HG02623 (cell line): ENCODE data around the gene AFM.
"Not testable (repeated sequence)": the region's sequence is repeated elsewhere in the genome, so short reads cannot be mapped to it uniquely, and the experiment has no call there.

Experiments
- ATAC-seq: cut with Tn5 transposase; IDR thresholded peaks from one replicate; pipeline ENCODE4 v1.9.1; 2021; ENCODE audit warnings: moderate library complexity; ENCODE audit not compliant: unreplicated experiment

AFM gene

DNA sequence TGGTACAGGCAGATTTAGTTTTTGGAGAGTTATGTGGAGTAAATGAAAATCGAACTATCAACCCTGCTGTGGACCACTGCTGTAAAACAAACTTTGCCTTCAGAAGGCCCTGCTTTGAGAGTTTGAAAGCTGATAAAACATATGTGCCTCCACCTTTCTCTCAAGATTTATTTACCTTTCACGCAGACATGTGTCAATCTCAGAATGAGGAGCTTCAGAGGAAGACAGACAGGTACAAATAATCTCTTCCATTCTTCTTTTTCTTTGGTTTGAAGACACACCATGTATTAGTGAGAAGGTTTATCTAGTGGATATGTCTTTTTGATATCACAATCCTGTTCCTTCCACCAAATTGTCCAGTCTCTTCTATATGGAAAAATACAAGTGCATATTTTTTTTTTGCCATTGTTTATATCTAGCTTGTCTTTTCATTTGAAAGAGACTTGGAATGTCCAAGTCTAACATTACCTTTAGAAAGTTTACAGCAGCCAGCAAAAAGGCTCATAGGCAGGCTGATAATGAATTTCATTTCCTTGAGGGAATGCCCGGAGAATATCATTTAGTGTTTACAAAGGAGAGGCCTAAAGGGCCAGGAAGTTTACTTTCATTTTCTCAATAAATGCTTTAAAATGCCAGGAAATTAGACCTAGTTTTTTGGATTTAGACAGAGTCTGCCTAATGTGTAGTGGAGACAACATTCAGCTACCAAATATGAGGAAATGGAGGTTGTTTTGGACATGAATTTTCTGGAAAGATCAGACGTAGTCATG is 18.6 kb downstream of the AFM start:
- no peak for ATAC-seq

DNA sequence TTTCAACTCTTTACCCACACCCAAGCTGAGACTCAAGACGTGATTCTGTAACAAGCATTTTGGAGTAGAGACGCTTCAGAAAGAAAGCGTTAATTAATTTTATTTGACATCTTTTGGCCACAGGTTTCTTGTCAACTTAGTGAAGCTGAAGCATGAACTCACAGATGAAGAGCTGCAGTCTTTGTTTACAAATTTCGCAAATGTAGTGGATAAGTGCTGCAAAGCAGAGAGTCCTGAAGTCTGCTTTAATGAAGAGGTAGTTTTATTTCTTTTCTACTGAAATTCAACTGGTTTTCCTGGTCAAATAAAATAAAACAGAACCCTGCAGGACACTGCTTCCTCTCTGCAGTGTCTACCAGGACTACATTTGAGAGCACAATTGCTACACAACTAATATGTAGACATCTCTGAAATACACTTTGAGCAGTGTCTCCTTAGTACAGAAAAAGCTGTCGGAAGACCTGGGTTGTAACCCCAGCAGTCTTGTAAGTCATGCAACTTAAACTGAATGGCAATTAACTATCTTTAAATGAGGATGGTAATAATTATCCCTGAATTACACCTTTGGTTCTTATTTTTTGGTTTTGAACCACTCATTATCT is 20.2 kb downstream of the AFM start:
- ATAC-seq: no peak

DNA sequence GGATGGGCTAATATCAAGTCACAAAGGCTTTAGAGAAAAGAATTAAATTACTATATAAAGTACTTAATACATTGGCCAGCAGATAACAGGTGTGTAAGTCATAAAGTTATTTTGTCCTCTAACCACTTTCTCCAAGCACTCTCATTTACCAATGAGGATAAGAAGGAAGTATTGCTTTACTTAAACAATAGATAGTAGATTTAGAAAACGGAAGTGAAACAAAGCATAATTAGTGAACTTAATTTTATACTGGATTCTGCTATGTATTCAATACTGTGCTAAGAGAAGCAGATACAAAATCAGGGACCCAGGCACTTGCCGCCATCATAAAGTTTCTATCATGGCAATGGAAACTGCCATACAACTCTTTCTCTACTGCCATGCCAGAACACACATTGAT is 24.0 kb downstream of the AFM start:
- ATAC-seq: no peak

DNA sequence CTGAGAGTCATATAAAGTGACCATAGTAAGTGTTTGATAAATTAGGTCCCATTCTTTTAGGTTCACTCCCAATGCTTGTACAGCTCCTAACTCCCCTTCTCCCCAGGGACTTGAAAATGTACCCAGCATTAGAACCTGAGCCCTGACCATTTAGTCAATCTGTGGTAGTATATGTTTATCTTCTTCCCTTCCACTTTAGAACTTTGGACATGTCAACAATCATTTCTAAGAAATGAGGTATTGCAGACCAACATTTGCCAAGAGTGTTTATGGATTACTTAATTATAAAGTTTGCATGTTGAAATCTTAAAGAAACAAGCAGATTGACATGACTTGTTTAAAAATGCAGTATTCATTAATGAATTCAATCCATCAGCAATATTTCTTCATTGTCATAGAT is 26.0 kb downstream of the AFM start:
- ATAC-seq: no peak

DNA sequence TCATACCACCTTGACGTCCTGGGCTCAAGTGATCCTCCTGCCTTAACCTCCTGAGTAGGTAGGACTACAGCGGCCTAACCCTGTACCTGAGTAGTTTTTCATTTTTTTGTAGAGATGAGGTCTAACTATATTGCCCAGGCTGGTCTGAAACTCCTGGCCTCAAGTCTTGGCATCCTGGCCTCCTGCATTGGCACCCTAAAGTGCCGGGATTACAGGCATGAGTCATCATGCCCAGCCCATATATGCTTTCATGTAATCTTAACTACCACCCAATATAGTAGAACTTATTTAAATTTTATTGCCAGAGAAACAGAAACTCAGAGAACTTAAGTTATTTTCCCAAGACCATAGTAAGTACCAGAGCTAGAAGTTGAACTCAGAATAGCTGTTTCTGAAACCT is 27.1 kb downstream of the AFM start:
- no peak for ATAC-seq

DNA sequence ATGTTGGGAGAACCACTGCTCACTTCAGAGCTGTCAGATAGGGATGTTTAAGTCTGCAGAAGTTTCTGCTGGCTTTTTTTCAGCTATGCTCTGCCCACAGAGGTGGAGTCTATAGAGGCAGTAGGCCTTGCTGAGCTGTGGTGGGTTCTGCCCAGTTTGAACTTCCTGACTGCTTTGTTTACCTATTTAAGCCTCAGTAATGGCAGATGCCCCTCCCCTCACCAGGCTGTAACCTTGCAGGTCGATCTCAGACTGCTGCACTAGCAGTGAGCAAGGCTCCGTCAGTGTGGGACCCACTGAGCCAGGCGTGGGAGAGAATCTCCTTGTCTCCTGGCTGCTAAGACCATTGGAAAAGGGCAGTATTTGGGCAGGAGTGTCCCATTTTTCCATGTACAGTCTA is 36.8 kb downstream of the AFM start:
- no peak for ATAC-seq

DNA sequence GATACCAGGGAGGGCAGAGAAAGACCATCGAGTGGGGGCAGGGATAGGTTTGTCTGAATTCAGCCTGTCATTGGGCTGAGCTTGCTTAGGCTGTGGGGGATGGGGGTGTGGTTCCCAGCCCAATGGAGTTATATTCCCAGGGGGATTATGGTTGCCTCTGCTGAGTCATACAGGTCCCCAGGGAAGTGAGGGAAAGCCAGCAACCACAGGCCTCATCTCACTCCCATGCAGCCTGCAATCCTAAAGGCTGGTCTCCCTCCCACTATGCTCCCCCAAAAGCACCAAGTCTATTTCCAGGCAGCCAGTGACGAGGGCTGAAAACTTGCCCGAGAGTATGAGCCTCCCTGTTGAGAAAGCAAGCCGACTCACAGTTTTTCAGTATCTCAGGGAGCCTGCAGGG is 39.3 kb downstream of the AFM start:
- ATAC-seq: no peak

DNA sequence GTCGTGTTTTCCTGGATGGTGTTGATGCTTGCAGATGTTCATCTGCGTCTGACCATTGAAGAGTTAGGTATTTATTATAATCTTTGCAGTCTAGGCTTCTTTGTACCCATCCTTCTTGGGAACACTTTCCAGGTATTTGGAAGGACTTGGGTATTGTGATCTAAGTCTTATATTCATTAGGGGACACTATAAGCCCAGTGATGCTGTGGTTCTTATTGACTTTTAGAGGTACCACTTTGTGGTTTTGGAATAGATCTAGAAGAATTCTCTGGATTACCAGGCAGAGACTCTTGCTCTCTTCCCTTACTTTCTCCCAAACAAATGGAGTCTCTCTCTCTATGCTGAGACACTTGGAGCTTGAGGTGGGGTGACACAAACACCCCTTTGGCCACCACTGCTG is 41.6 kb downstream of the AFM start:
- no peak for ATAC-seq

DNA sequence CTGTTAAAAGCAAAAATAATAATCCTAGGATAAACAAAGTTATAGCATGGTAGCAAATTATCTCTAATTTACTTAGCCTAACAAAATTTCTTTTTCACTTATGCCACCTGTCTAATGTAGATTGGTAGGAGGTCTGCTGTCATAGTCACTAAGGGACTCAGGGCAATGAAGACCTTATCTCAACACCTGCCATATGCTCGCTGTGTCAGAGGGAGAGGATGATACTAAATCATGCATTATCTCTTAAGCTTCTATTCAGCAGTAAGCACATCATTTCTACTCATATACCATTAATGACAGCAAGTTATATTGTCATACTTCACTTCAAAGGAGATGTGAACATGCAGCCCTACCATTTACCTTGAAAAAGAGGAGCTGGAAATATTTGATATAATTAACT is 44.1 kb downstream of the AFM start:
- no peak for ATAC-seq

DNA sequence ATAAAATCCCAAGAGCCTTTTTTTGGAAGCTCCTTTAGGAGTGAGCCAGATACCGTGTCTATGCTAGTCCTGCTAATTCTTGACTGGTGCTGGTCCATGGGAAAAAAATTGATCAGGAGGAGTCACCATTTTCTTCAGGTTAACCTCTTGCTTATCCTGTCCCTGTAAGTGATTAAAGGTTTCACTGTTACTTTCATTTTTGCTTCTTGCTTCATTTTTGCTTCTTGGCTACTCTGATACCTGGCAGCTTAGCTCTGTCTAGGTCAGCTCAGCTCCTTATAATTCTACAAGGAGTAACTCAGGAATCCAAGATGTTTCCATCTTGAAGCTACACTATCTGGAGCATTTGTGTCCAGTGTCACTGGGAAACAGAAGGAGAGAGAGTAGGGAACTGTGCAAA is 45.7 kb downstream of the AFM start:
- peak; percentile 52 for ATAC-seq

DNA sequence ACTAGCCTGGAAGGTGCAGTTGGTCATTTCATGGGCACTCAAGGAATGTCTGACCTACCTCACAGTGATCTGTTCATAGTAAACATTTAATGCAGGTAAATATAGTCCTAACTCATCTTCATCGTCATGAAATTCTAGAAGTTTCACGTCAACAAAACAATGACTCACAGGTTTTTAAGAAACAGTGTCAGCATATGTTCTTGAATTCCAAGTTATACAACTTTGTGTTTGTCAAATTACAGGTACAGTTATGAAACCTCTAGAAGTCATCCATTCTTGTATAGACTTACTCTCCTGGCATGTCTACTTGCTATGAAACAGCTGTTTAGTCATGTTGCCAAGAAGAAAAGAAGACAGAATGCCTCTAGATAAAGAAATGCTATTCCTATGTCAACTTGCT is 46.6 kb downstream of the AFM start:
- no peak for ATAC-seq

DNA sequence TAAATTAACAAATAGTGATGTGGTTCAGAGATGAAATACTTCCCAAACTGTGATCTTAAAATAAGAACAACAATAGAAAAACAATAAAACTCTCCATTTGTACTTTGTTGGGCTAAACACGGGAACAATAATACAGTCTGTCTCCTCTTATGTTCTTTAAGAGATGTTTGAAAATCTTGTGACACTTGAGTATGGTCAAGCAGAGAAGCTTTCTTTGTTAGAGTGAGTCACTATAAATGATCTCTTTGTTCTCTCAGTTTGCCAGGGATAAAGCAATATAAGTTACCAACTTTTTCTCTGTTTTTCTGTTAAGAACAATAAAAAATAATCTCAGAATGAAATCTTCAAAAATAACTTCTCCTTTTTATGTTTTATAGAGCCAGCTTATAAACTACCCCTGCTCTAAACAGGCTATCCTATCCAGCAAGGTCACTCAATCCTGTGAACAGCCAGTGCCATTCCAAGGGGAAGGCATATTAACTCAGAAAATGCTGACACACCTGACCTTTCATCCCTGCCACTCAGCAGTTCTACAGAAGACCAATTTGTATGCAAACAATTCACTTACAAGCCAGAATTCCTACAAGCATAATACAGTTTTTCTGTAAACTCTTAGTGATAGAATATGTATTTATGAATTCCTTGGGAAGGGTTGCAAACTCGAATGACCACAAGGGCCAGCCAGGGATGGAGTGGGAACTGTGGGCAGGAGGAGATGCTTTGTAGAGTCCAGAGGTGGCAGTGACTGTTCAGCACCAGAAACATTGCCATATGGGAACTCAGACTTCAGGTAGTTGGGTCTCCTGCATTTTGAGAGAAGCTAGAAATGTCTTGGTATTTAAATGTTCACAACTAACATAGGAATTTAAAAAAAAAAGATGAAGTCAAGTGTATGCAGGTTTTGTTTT is 52.2 kb downstream of the AFM start:
- ATAC-seq: no peak

DNA sequence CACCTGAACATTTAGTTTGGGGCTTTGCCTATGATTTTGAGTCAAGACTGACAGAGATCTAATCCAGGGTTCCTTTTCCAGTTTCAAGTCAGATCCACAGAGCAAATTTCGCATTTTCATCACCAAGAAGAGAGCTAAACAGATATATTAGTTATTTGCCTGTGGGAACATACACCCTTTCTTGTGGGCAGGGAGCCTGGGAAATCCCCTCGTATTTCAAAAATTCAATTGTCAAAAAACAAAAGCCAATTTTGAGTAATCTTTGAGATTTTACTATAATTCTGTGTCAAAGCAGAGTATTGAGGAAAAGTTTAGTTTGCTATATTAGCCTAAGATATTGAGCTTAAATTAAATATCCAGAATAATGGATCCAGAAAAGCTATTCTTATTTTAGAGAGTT is 56.6 kb downstream of the AFM start:
- no peak for ATAC-seq

DNA sequence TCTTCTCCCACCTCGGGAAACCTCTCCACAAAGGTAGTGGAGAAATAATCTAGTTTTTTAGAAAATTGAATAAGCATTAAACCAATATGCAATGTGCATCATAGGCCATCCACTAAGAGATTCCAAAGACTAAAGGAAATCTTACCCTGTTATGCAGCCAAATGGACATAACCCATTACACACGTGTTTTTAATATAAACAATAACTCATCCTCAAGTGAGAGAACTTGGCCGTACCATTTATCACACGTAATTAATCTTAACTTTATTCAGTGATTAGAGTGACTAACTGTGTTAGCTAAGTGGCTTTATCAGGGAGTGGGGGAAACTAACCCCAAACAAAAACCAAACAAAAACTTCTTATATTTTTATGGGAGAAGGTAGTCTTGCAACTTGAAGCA is 57.8 kb downstream of the AFM start:
- no peak for ATAC-seq

DNA sequence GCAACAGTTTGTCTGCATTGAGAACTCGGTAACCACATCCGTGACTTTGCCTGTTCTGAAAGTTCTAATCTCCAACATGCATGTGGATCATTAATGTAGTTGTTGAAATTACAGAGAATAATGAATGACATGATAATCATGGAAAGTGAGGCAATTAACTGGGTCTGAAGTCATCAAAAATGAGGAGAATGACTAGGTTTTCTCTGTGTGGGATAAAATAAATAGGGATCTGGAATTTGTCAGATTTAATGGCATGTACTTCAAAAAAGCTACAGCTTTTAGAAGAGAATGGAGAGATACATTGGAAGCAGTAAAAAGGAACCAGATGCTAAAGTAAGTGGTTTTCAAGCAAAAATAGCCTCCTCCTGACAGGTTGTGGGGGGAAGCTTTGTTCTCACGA is 59.3 kb downstream of the AFM start:
- ATAC-seq: no peak

DNA sequence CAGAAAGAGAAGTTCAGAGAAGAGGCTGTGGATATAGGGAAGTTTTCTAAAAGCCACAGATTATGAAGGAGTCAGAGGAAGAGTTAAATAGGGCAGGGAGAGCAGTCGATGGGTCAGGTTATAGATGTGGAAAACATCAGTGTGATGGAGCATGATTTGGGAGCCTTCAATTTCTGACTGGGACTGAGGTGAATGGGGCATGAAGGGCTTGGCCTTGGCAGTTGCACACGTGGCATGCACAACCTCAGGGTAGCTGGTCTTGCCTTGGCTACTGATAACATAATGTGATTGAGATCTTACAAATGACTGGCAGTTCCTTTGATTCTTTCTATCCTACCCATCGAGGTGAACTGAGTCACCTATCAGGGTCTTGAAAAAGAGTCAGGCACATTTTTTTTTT is 59.7 kb downstream of the AFM start:
- no peak for ATAC-seq

DNA sequence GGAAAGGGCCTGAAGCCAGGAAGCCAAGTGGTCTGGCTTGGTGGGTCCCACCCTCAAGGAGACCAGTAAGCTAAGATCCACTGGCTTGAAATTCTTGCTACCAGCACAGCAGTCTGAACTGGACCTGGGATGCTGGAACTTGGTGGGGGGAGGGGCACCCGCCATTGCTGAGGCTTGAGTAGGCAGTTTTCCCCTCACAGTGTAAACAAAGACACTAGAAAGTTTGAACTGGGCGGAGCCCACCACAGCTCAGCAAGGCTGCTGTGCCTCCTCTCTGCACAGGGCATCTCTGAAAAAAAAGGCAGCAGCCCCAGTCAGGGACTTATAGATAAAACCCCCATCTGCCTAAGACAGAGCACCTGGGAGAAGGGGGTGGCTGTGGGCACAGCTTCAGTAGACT is 63.1 kb downstream of the AFM start:
- no peak for ATAC-seq

DNA sequence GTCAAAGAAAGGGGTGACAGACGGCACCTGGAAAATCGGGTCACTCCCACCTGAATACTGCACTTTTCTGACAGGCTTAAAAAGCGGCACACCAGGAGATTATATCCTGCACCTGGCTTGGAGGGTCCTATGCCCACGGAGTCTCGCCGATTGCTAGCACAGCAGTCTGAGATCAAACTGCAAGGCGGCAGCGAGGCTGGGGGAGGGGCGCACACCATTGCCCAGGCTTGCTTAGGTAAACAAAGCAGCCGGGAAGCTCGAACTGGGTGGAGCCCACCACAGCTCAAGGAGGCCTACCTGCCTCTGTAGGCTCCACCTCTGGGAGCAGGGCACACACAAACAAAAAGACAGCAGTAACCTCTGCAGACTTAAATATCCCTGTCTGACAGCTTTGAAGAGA is 69.3 kb downstream of the AFM start:
- not testable (repeated sequence) for ATAC-seq
